Mucosa of descending colon (tissue), 3 donors: ENCODE measurements around the gene OR2V2. TPM values are rescaled to one million over a fixed set of nuclear protein-coding genes. Genes with fewer than 3 reads are reported as not detected.
A peak's percentile ranks its signal among the peaks of the same experiment; 100 is the strongest.
"Not testable (repeated sequence)": the region's sequence is repeated elsewhere in the genome, so short reads cannot be mapped to it uniquely, and the experiment has no call there.

Source experiments
- ATAC-seq: fragments of 200-7000 bp; cut with Tn5 transposase; one replicate; pipeline ENCODE4 v1.9.1; 2020; ENCODE audit warnings: mild to moderate bottlenecking, moderate library complexity
- DNase-seq, 3 donors: peaks; one replicate each; pipeline ENCODE4 v3.0.0-alpha.2; 2020
- H3K36me3 ChIP-seq: fragments of 200-600 bp; one replicate; pipeline ENCODE4 v1.8.0; 2021; ENCODE audit warnings: low read depth, mild to moderate bottlenecking
- H3K4me1 ChIP-seq: fragments of 200-600 bp; one replicate; pipeline ENCODE4 v1.8.0; 2021; ENCODE audit warnings: low read depth, mild to moderate bottlenecking
- H3K4me3 ChIP-seq: fragments of 200-600 bp; one replicate; pipeline ENCODE4 v1.8.0; 2021; ENCODE audit warnings: mild to moderate bottlenecking
- H3K9me3 ChIP-seq: fragments of 200-600 bp; one replicate; pipeline ENCODE4 v1.8.0; 2021; ENCODE audit warnings: mild to moderate bottlenecking
- intact Hi-C, 2 donors: fragments of 100-400 bp; cut with DNase I in 1 of 2; cut with micrococcal nuclease in 1 of 2; formaldehyde crosslinking; loops; one replicate each; pipeline versions ENCODE4 v1.11.0 to v1.11.1; 2022; cut with DNase I, micrococcal nuclease
- total RNA-seq, 3 donors: library from RNA; stranded (reverse); fragmentation: NEBNext Ultra II Directional in 2 of 3; extraction: Animal tissue kit (Norgen Biotek cat#: 25700) in 2 of 3; gene quantifications; one replicate each; pipeline versions ENCODE4 v1.2.1 to v1.2.4, GENCODE V29; 2021 to 2023
- TF ChIP-seq, protein P1 (sequence below): fragments of 200-600 bp; IDR thresholded peaks from one replicate; pipeline ENCODE4 v1.8.0; 2022; ENCODE audit warnings: antibody characterized with exemption, mild to moderate bottlenecking
- donor health status: DM: no; HTN: no; CAD: no; lungs with moderate emphysema.
- donor health status: DM: no; HTN: no; CAD: no.
- donor health status: DM: no; HTN: yes; CAD: no.

OR2V2 gene
- total RNA-seq, 3 donors from 2014 or later = not detected

DNA sequence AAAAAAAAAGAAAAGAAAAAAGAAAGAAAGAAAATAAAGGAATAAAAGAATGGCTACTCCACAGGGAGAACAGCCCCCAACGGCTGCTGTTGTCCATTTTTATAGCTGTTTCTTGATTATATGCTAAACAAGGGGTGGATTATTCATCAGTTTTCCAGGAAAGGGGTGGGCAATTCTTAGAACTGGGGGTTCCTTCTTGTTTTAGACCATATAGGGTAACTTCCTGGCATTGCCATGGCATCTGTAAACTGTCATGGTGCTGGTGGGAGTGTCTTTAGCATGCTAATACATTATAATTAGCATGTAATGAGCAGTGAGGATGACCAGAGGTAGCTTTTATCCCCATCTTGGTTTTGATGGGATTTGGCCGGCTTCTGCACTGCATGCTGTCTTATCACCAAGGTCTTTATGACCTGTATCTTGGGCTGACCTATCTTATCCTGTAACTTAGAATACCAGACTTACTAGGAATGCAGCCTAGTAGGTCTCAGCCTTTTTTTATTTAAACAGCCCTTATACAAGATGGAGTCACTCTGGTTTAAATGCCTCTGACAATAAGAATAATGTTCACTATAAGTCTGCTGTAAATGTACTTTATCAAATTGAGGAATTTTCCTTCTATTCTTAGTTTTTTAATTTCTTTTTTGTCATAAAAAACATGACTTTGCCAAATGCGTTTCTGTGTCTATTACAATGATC, 29.0 kb downstream of the OR2V2 start:
- DNase-seq (no peak), ATAC-seq (no peak)
- TF ChIP-seq, protein P1, sequence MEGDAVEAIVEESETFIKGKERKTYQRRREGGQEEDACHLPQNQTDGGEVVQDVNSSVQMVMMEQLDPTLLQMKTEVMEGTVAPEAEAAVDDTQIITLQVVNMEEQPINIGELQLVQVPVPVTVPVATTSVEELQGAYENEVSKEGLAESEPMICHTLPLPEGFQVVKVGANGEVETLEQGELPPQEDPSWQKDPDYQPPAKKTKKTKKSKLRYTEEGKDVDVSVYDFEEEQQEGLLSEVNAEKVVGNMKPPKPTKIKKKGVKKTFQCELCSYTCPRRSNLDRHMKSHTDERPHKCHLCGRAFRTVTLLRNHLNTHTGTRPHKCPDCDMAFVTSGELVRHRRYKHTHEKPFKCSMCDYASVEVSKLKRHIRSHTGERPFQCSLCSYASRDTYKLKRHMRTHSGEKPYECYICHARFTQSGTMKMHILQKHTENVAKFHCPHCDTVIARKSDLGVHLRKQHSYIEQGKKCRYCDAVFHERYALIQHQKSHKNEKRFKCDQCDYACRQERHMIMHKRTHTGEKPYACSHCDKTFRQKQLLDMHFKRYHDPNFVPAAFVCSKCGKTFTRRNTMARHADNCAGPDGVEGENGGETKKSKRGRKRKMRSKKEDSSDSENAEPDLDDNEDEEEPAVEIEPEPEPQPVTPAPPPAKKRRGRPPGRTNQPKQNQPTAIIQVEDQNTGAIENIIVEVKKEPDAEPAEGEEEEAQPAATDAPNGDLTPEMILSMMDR = no peak
- intact Hi-C loops = no loop called here
- no peak overlapping the region for H3K4me3 ChIP-seq
- H3K9me3 ChIP-seq = no peaks in the 10 kb centered on the region
- no peaks in the 10 kb centered on the region for H3K4me1 ChIP-seq
- no peaks in the 10 kb centered on the region for H3K36me3 ChIP-seq

DNA sequence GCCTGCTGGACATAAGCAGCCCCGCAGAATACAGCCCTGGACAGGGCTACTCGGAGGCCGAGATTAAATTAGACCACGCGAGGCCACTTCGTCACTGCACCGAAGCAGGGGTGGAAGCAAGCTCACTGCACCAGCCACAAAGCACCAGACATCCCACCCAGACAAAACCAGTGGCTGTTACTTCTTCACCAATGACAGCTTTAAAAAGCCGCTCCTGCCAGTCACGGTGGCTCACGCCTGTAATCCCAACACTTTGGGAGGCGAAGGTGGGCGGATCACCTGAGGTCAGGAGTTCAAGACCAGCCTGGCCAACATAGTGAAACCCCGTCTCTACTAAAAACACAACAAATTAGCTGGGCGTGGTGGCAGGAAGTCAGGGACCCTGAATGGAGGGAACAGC, 30.2 kb downstream of the OR2V2 start:
- intact Hi-C loops, H3K4me1 ChIP-seq, H3K36me3 ChIP-seq, H3K4me3 ChIP-seq, H3K9me3 ChIP-seq, DNase-seq, ATAC-seq: not testable (repeated sequence)

DNA sequence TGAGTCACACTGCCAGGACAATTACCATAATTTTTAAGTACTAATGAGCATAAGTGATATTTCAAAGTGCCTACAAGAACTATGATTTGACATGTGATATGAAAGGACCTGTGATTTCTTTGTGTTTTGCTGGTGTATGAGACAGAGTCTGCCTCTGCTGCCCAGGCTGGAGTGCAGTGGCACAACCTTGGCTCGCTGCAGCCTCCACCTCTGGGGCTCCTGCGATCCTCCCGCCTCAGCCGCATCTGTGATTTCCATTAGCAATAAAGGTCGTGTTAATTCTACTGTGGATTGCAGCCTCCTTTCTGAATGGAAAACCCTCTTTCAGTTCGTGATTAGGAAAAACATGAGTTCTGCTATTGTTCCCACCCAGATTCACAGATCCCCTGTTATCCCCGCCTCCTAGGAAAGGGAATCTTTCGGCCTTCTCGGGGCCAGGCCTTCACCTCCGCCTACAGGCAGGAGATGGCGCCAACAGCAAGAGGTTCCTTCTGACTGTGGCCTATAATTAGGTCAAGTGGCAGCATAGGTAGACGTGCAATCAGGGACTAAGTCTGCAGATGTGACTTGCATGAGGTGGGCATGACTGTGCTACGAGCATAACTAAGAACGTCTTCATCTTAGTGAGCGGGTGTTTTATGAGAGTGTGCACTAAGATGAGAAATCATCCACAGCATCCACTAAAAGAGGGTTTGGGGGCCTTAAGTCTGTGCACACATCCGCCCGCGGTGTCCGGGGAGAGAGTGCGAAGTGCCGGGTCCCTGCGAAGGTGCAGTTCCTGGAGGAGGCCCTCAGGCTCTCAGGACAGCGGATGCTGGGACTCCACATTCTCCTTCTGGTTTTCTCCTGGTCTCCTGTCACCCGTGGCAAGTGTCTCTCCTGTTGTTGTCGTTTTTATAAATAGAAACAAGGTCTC, 34.5 kb downstream of the OR2V2 start:
- Histone ChIP-seq H3K36me3 (no peaks in the 10 kb centered on the region), H3K4me1 (peaks cover 12% of the 10 kb centered on the region), H3K4me3 (no peak overlapping the region), H3K9me3 (no peaks in the 10 kb centered on the region)
- ATAC-seq (peak; percentile 89), DNase-seq (peak in 2 of 3 donors; percentile 83 to 87)
- TF ChIP-seq, protein P1 = peak; percentile 56
- intact Hi-C loops = no loop called here

DNA sequence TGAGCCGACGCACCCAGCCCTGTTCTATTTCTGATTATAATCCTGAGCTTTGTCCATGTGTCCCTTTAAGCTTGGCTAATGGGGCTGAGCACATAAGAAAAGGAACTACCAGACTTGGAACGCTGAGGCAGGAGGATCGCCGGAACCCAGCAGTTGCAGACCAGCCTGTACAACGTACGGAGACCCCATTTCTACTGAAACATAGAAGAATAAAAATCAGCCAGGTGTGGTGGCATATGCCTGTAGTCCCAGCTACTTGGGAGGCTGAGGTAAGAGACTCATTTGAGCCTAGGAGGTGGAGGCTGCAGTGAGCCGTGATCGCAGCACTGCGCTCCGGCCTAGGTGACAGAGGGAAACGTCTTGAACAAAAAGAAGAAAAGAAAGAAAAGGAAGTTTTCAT, 35.3 kb downstream of the OR2V2 start:
- H3K4me3 ChIP-seq = no peak overlapping the region
- H3K4me1 ChIP-seq = peaks cover 12% of the 10 kb centered on the region
- DNase-seq (no peak), ATAC-seq (no peak)
- H3K9me3 ChIP-seq = no peaks in the 10 kb centered on the region
- intact Hi-C loops = no loop called here
- no peaks in the 10 kb centered on the region for H3K36me3 ChIP-seq
- TF ChIP-seq, protein P1 = no peak

DNA sequence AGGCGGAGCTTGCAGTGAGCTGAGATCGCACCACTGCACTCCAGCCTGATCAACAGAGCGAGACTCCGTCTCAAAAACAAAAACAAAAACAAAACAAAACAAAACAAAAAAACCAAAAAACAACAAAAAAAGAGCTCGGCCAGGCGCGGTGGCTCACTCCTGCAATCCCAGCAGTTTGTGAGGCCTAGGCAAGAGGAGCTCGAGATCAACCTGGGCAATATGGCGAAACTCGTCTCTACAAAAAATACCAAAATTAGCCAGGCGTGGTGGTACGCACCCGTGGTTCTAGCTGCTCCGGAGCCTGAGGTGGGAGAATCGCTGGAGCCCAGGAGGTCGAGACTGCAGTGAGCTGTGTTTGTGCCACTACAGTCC, 37.4 kb downstream of the OR2V2 start:
- ATAC-seq = no peak
- intact Hi-C loops = no loop called here
- DNase-seq = no peak
- TF ChIP-seq, protein P1 = no peak
- Histone ChIP-seq H3K36me3 (no peaks in the 10 kb centered on the region), H3K4me1 (peaks cover 12% of the 10 kb centered on the region), H3K4me3 (no peak overlapping the region), H3K9me3 (no peaks in the 10 kb centered on the region)

DNA sequence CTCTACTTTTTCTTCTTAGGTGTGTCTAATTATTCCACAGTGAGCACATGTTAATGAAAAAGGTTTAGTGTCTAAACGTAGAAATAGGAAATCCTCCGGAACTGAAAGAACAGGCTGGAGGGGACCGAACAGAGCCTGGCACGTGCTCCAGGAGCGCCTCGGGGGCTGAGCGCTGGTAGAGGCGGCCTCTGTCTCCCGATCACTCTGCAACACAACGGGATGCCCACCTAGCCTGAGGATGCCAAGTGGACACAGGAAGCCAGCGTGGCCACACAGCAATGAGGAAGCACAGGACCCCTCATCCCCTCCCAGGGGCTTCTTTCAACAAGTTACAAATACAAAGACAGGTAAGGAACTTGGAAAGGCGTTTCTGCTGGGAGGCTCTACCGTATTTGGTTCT, 38.2 kb downstream of the OR2V2 start:
- intact Hi-C loops = no loop called here
- ATAC-seq (no peak), DNase-seq (no peak)
- Histone ChIP-seq H3K36me3 (no peaks in the 10 kb centered on the region), H3K4me3 (no peak overlapping the region), H3K4me1 (peaks cover 12% of the 10 kb centered on the region), H3K9me3 (no peaks in the 10 kb centered on the region)
- TF ChIP-seq, protein P1 = no peak
